NOMO-1 treated with DMSO at 0.1 percent for 48 hours (cell line): ENCODE data around the gene PKDREJ.

ENCODE experiments used
- DNase-seq: peaks from one replicate; lab custom pipeline; 2025; ENCODE audit not compliant: unreplicated experiment; lab: John Stamatoyannopoulos, UW

PKDREJ gene

GRCh38 chr22:46240073-46240472 lies 23.1 kb downstream of the PKDREJ start:
- no peak for DNase-seq

- DNase-seq, result no peak
Measured at GRCh38 chr22:46239261-46240048, 23.7 kb downstream of the PKDREJ start.

- DNase-seq, result no peak
Measured at GRCh38 chr22:46238541-46238940, 24.6 kb downstream of the PKDREJ start.

DNA sequence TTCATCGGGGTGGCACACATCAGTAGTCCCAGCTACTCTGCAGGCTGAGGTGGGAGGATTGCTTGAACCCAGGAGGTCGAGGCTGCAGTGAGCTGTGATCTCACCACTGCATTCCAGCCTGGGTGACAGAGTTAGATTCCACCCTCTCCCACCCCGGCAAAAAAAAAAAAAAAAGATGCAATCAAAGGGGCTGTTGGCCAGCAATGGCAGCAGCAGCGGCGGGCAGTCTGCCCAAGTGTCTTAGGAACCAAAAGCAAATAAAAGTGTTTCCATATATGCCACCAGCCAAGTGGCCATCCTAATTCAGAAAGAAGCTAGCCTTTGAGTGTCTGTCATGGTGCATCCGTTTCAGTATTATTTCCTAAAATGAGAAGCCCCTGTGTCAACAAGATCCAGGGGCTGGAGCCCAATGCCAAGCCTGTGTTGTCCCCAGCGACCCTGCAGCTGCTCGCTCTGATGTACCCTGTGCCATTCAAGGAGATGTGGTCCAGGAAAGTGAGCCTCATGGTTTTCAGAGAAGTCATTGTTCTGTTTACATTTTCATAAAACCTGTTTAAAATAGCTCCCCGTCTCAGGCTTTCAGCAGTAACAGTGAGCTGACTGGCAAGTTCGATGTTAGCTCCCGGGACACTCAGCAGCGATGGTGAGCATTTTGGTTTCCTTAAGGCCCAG lies 25.6 kb downstream of the PKDREJ start:
- no peak for DNase-seq

- no peak for DNase-seq
Measured at GRCh38 chr22:46234969-46235368, 28.2 kb downstream of the PKDREJ start.

GRCh38 chr22:46233231-46233630 lies 29.9 kb downstream of the PKDREJ start:
- no peak for DNase-seq

GRCh38 chr22:46230262-46230901 lies 32.8 kb downstream of the PKDREJ start:
- DNase-seq, result no peak

GRCh38 chr22:46229701-46230100 lies 33.4 kb downstream of the PKDREJ start:
- DNase-seq, result no peak

- DNase-seq, result no peak
Measured at GRCh38 chr22:46226577-46226976, 36.6 kb downstream of the PKDREJ start.

DNA sequence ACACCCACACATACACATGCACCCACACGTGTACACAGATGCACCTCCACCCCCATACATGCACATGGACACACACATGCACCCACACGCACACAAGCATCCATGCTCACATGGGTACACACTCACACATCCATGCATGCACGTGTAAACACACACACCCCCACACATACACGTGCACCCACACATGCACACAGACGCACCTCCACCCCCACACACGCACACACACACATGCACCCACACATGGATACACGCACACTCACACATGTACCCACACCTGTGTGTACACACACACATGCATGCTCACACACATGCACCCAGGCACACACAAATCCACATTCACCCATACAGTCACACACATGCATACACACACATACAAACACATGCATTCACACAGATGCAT lies 37.5 kb downstream of the PKDREJ start:
- no peak for DNase-seq

DNA sequence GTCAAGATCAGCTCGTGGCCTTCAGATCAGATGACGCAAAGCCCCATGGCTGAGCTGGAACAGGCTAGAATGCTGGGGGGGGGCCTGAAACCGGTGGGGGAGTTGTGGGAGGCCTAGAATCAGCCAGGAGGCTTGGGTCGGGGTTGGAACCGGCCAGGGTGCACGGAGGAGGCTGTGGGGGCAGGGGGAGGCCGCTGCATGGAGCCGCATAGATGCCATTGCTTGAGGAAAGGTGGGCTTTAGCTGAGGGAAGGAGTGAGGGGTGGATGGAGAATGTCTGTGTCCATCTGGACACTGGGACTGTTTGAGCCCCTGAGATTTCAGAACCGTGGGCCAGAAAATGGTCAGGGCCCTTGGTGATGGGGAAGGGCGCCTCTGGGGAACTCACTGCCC lies 38.2 kb downstream of the PKDREJ start:
- DNase-seq, result no peak

- DNase-seq, result no peak
Measured at GRCh38 chr22:46224044-46224897, 38.9 kb downstream of the PKDREJ start.

DNA sequence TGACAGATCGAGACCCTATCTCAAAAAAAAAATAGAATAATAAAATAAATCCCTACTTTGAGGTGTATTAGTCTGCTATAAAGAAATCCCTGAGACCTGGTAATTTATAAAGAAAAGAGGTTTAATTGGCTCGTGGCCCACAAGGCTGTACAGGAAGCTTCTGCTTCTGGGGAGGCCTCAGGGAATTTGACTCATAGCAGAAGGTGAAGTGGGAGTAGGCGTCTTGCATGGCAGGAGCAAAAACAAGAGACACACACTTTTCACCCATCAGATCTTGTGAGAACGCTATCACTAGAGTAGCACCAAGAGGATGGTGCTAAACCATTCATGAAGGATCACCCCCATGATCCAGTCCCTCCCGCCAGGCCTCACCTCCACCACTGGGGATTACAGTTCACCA lies 42.2 kb downstream of the PKDREJ start:
- DNase-seq, result no peak

DNA sequence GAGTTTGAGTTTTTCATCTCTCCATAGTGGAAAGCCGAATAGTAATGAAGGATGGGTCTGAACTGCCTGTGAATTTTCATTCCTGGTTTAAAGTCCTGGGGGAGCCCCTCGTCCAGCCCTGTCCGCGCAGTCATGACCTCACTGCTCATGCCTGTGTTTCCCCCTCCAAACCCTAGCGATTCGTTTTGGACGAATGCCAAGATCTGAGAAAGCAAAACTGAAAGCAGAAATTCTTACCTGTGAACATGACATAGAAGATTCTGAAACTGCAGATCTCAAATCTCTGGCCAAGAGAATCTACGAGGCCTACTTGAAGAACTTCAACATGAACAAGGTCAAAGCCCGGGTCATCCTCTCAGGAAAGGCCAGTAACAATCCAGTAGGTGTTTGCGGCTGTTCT lies 43.5 kb downstream of the PKDREJ start:
- no peak for DNase-seq

DNA sequence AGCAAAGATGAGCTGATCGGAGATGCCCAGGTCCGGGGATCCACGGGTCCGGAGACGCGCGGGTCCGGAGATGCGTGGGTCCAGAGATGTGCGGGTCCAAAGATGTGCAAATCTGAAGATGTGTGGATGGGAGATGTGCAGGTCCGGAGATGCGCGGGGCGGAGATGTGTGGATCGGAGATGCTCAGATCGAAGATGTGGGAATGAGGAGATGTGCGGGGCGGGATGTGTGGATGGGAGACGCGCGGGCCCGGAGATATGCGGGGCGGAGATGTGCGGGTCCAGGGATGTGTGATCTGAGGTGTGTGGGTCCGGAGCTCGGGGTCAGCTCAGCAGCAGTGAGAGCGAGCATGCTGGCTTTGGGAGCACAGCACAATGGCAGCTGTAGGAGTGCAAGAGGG lies 48.5 kb downstream of the PKDREJ start:
- no peak for DNase-seq

GRCh38 chr22:46214149-46214548 lies 49.0 kb downstream of the PKDREJ start:
- DNase-seq, result no peak

DNA sequence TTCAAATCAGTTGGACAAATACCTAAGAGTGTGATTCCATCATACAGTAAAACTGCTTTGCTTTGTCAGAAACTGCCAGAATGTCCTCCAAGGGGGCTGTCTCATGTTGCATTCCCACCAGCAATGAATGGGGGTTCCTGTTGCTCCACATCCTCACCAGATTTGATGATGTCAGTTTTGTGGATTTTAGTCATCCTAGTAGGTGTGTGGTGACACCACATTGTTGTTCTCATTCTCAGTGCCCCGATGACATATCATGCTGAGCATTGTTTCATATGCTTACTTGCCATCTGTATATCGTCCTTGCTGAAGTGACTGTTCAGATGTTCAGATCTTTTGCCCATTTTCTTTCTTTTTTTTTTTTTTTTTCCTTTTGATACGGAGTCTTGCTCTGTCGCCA lies 50.1 kb downstream of the PKDREJ start:
- no peak for DNase-seq

- no peak for DNase-seq
Measured at GRCh38 chr22:46212195-46212594, 50.9 kb downstream of the PKDREJ start.

DNA sequence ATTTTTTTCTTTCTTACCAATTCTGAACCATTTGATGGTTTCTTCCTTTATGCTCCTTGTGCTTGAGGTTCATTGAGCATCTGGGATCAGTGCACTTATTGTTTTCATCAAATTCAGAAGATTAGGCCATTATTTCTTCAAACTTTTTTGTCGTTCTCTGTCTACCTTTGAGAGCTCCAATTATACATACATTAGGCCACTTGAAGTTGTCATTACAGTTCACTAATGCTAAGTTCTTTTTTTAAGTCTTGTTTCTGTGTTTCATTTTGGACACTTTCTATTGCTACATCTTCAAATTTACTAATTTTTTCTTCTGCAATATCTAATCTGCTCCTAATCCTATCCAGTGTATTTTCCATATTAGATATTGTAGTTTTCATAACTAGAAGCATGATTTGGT lies 53.9 kb downstream of the PKDREJ start:
- DNase-seq, result no peak
